Right lobe of liver (tissue), 6 donors: ENCODE results near the gene SERPINA3. TPM values are rescaled to one million over a fixed set of nuclear protein-coding genes. Genes with fewer than 3 reads are reported as not detected.
A peak's percentile ranks its signal among the peaks of the same experiment; 100 is the strongest.

Experiments
- ATAC-seq, 4 donors: fragments of 200-7000 bp; cut with Tn5 transposase; one replicate each; pipeline ENCODE4 v1.9.1; 2020; ENCODE audit warnings: mild to moderate bottlenecking in 4 of 4, moderate library complexity in 4 of 4
- DNase-seq, 3 donors: peaks; one replicate each; pipeline ENCODE4 v3.0.0-alpha.2; 2020
- H3K27ac ChIP-seq, 3 donors: fragments of 200-600 bp; one replicate each; pipeline ENCODE4 v1.8.0; 2022
- H3K27me3 ChIP-seq, 2 donors: fragments of 200-600 bp; one replicate each; pipeline ENCODE4 v1.8.0; 2022
- H3K36me3 ChIP-seq, 4 donors: fragments of 200-600 bp; sonication (generic) in 1 of 4; one replicate each; pipeline versions ENCODE4 v1.5.1 to v1.8.0; 2017 to 2022; ENCODE audit warnings: control low read depth in 1 of 4
- H3K4me1 ChIP-seq, 4 donors: fragments of 200-600 bp; sonication (generic) in 1 of 4; one replicate each; pipeline versions ENCODE4 v1.5.1 to v1.8.0; 2017 to 2022; ENCODE audit warnings: control low read depth in 1 of 4
- H3K4me3 ChIP-seq, 3 donors: fragments of 200-600 bp; one replicate each; pipeline ENCODE4 v1.8.0; 2022
- H3K9me3 ChIP-seq, 4 donors: fragments of 200-600 bp; sonication (generic) in 1 of 4; one replicate each; pipeline versions ENCODE4 v1.5.1 to v1.8.0; 2017 to 2022; ENCODE audit warnings: control low read depth in 1 of 4
- CTCF ChIP-seq, 4 donors: fragments of 200-600 bp in 3 of 4; fragments of 450-650 bp in 1 of 4; IDR thresholded peaks; one replicate each; pipeline versions ENCODE4 v1.5.1 to v1.8.0; 2016 to 2022; ENCODE audit warnings: antibody characterized with exemption in 4 of 4, mild to moderate bottlenecking in 2 of 4
- POLR2A ChIP-seq: fragments of 450-650 bp; IDR thresholded peaks from one replicate; pipeline ENCODE4 v1.6.1; 2017; ENCODE audit warnings: antibody characterized with exemption, mild to moderate bottlenecking
- WGBS: methylation state at CpG from one replicate; pipeline ENCODE4 v1.1.6; 2018; ENCODE audit warnings: low coverage, low lambda C conversion rate; ENCODE audit not compliant: insufficient coverage; ENCODE audit errors: missing lambda C conversion rate; 5-methylcytosine and 5-hydroxymethylcytosine counted together
- intact Hi-C, 2 donors: fragments of 100-400 bp; cut with DNase I; formaldehyde crosslinking; loops; one replicate each; pipeline versions ENCODE4 v1.11.2 to v1.14.1; 2022
- total RNA-seq, 6 experiments: library from RNA; depleted of rRNA in 2 of 6; stranded (reverse); fragments of >200 nt in 2 of 6; fragmentation: NEBNext Ultra II Directional in 3 of 6; extraction: Animal tissue kit (Norgen Biotek cat#: 25700) in 3 of 6; gene quantifications; one replicate each; pipeline versions ENCODE4 v1.1.0 to v1.2.4, GENCODE V29; 2016 to 2023
- donor health status: DM: no; HTN: yes; CAD: no.
- donor health status: DM: no; HTN: no; CAD: no.
- donor health status: DM: no; HTN: no; CAD: no.
- donor health status: DM: no; HTN: yes; CAD: no.
- donor health status: DM: no; HTN: yes; CAD: no.

SERPINA3 gene
- total RNA-seq, 6 experiments from 2014 or later: 5,211 to 12,749 (median 8,707) TPM

DNA sequence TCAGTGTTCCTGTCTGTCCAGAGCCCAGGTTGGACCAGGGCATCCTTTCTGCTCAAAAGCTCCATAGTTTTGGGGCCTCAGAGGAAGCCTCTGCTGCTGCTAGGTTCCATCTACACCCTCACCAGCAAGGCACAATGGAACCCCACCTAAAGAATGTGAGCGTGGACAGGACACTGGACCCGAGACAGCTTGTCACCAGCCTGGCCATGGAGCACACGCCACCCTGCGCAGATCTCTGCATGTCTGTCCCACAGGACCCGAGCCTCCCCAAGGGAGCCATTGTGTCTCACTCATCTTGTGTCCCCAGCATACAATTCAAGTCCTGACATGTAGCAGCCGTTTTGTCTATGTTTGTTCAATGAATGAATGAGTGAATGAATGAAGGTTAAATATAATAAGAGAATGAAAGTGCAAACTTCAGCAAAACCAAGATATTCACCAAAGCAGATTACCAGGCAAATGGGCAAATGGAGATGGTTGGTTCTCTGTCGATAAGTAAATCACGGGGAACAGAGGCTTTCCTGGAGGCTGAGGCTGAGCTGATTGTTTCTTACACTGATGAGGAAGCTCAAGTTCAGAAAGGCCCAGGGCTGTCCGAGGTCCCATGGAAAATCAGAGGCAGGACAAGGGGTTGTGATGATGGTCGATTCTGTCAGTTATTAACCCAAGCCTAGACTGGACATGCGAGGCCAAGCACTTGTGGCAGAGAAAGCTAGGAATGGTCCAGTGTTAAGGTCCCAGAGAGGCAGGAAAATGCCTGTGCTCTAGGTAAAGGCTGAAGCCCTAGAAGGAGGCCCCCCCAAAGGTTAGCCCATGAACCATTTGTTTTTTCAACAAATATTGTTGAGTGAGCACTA lies 27.0 kb downstream of the SERPINA3 start:
- no peak for TF ChIP-seq POLR2A
- TF ChIP-seq CTCF (IDR thresholded peaks at IDR 0.05): no peak
- intact Hi-C loops: no loop called here
- H3K36me3 ChIP-seq: no peaks in the 10 kb centered on the region
- DNase-seq: peak in 1 of 3 donors; percentile 45
- WGBS: 59% methylated on average over 9 of the region's 11 CpGs
- H3K4me3 ChIP-seq: no peak overlapping the region
- H3K27ac ChIP-seq: peak overlapping the region in 1 of 3 donors; percentile 33
- no peaks in the 10 kb centered on the region for H3K9me3 ChIP-seq
- peaks cover 0 to 39% (median 16%) of the 10 kb centered on the region in 4 donors for H3K4me1 ChIP-seq
- ATAC-seq: peak; percentile 26 to 50 (median 41)
- H3K27me3 ChIP-seq: no peaks in the 10 kb centered on the region

GRCh38 chr14:94640721-94641631 lies 28.8 kb downstream of the SERPINA3 start:
- Histone ChIP-seq H3K36me3 (no peaks in the 10 kb centered on the region), H3K4me1 (peaks cover 0 to 21% (median 11%) of the 10 kb centered on the region in 4 donors), H3K9me3 (no peaks in the 10 kb centered on the region), H3K4me3 (no peak overlapping the region), H3K27ac (no peak overlapping the region), H3K27me3 (no peaks in the 10 kb centered on the region)
- WGBS: 50% methylated on average over 3 of the region's 10 CpGs
- no peak for ATAC-seq
- peak in 1 of 3 donors; percentile 28 for DNase-seq
- no peak for TF ChIP-seq POLR2A
- TF ChIP-seq CTCF (IDR thresholded peaks at IDR 0.05): no peak
- intact Hi-C loops: no loop called here

GRCh38 chr14:94641632-94641955 lies 29.4 kb downstream of the SERPINA3 start:
- ATAC-seq (no peak), DNase-seq (no peak)
- H3K4me1 ChIP-seq: peaks cover 0 to 15% (median 6%) of the 10 kb centered on the region in 4 donors
- H3K9me3 ChIP-seq: no peaks in the 10 kb centered on the region
- no peaks in the 10 kb centered on the region for H3K27me3 ChIP-seq
- intact Hi-C loops: no loop called here
- H3K27ac ChIP-seq: no peak overlapping the region
- H3K4me3 ChIP-seq: no peak overlapping the region
- TF ChIP-seq POLR2A (no peak), CTCF (IDR thresholded peaks at IDR 0.05) (no peak)
- no peaks in the 10 kb centered on the region for H3K36me3 ChIP-seq
- 100% methylated on average over 1 of the region's 12 CpGs for WGBS

DNA sequence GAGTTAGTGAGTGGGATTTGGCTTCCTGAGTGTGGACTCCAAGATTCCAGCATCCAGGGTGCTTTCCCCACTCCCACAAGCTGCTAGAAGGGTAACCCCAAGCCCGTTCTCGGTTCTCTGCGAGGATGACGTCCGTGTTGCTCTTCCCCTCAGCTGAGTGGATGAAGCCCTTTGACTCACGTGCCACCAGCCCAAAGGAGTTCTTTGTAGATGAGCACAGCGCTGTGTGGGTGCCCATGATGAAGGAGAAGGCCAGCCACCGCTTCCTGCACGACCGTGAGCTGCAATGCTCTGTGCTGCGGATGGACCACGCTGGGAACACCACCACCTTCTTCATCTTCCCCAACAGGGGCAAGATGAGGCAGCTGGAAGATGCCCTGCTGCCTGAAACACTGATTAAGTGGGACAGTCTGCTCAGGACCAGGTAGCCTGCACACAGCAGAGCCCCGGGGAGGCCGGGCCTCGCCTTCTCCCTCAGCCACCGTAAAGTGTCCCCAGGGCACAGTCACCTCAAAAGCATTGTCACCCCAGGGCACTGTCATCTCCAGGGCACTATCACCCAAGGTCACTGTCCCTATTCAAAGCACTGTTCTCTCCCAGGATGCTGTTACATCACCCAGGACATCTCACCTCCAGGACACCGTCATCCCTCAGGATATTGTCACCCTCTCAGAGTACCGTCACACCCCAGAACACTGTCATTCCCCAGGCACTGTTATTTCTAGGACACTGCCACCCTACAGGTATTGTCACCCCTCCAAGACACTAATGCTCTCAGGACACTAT lies 31.3 kb downstream of the SERPINA3 start:
- TF ChIP-seq CTCF (IDR thresholded peaks at IDR 0.05) (no peak), POLR2A (no peak)
- no peak for ATAC-seq
- no peaks in the 10 kb centered on the region for H3K27me3 ChIP-seq
- peaks cover 0 to 14% (median 3%) of the 10 kb centered on the region in 4 donors for H3K4me1 ChIP-seq
- peak in 1 of 3 donors; percentile 26 for DNase-seq
- 96% methylated on average over 6 of the region's 18 CpGs for WGBS
- intact Hi-C loops: no loop called here
- no peak overlapping the region for H3K4me3 ChIP-seq
- no peaks in the 10 kb centered on the region for H3K36me3 ChIP-seq
- no peaks in the 10 kb centered on the region for H3K9me3 ChIP-seq
- H3K27ac ChIP-seq: no peak overlapping the region
